ENCODE results near the gene CDH19.

- TF ChIP-seq ZNF217 (IDR thresholded peaks at IDR 0.05), result no peak
- TF ChIP-seq RAD21 (IDR thresholded peaks at IDR 0.05; ENCODE audit: insufficient read depth, low read depth, low read length), result no peak
- no peak for TF ChIP-seq HCFC1 (IDR thresholded peaks at IDR 0.05; ENCODE audit: low read length)
- no peak for TF ChIP-seq CREM (IDR thresholded peaks at IDR 0.05; ENCODE audit: low read depth)
- no peak for TF ChIP-seq CHD4 (IDR thresholded peaks at IDR 0.05)
These were observed 95.0 kb downstream of the CDH19 start for GRCh38 chr18:66508937-66509336.

All from GM12878 (cell line).